K562 (cell line): Measurements from ENCODE around the gene GPR37L1. TPM values are rescaled to one million over a fixed set of nuclear protein-coding genes. Genes with fewer than 3 reads are reported as not detected.

ENCODE experiments used
- ATAC-seq: fragments of 200-7000 bp; cut with Tn5 transposase; 3 replicates; pipeline ENCODE4 v1.9.1; 2020; ENCODE audit warnings: moderate library complexity
- BruUV-seq: library from RNA; stranded (reverse); fragments of 400-500 nt; replicated peaks from 2 replicates; lab custom pipeline; 2021; lab: Mats Ljungman, UMichigan
- CTCF ChIA-PET: fragments of 300-600 bp; formaldehyde crosslinking; extraction: SDS; loops from one replicate; lab custom pipeline; 2021; ENCODE audit warnings: low intra/inter-chr PET ratio; lab: Yijun Ruan, JAX
- POLR2A ChIA-PET: fragments of 300-600, 350-650 bp; sonication (Branson Sonifier 250); formaldehyde crosslinking; extraction: SDS; loops from one replicate; lab custom pipeline; 2021; ENCODE audit warnings: antibody characterized with exemption, inconsistent platforms; lab: Yijun Ruan, JAX
- DNase-seq, 4 experiments: peaks; one replicate each; pipeline versions ENCODE4 v3.0.0 to v3.0.0-alpha.2; 2011 to 2018; ENCODE audit warnings: low spot score in 3 of 4, mixed read lengths in 3 of 4; ENCODE audit errors: extremely low read depth in 1 of 4
- FAIRE-seq: peaks from 2 replicates; lab custom pipeline; 2011; peaks lifted over from hg19 to GRCh38; lab: Jason Lieb, UNC
- H2AFZ ChIP-seq: 2 replicates; pipeline ENCODE4 v1.6.0; 2011; ENCODE audit warnings: low read depth, low read length, control low read depth, inconsistent platforms
- H3K27ac ChIP-seq: fragments of 200-600 bp; 3 replicates; pipeline ENCODE4 v1.8.0; 2011; ENCODE audit warnings: low read depth, mild to moderate bottlenecking, control low read depth, inconsistent platforms, low read length, moderate library complexity, mixed read lengths; ENCODE audit errors: extremely low read depth
- H3K27me3 ChIP-seq, 2 experiments: fragments of 300-600 bp in 1 of 2; 2 replicates in 1 of 2; 3 replicates in 1 of 2; pipeline versions ENCODE4 v1.6.0 to v1.8.0; 2011; ENCODE audit warnings: inconsistent platforms in 2 of 2, low read length in 2 of 2, mild to moderate bottlenecking in 1 of 2, mixed read lengths in 1 of 2, moderate library complexity in 1 of 2; ENCODE audit not compliant: control insufficient read depth in 2 of 2, insufficient read depth in 2 of 2
- H3K36me3 ChIP-seq: fragments of 300-600 bp; 3 replicates; pipeline ENCODE4 v1.8.0; 2011; ENCODE audit warnings: mild to moderate bottlenecking, low read length, inconsistent platforms; ENCODE audit not compliant: control insufficient read depth, insufficient read depth
- H3K4me1 ChIP-seq, 2 experiments: fragments of 200-600 bp in 1 of 2; replicated peaks in 1 of 2; 2 replicates in 1 of 2; 3 replicates in 1 of 2; pipeline versions ENCODE4 v1.5.1 to v1.8.0; 2011; ENCODE audit warnings: inconsistent platforms in 2 of 2, low read length in 2 of 2, mild to moderate bottlenecking in 1 of 2, mixed read lengths in 1 of 2, moderate library complexity in 1 of 2; ENCODE audit not compliant: control insufficient read depth in 2 of 2, insufficient read depth in 2 of 2
- H3K4me2 ChIP-seq: 2 replicates; pipeline ENCODE4 v1.6.1; 2011; ENCODE audit warnings: low read length, control low read depth, inconsistent platforms, mixed read lengths; ENCODE audit not compliant: insufficient read depth
- H3K4me3 ChIP-seq: fragments of 200-600 bp; sonication (generic), shearing (Covaris generic); 2 replicates; pipeline ENCODE4 v1.5.1; 2016; ENCODE audit warnings: control low read depth, inconsistent platforms
- H3K79me2 ChIP-seq: fragments of 200-600 bp; 3 replicates; pipeline ENCODE4 v1.8.0; 2011; ENCODE audit warnings: low read length, inconsistent platforms; ENCODE audit not compliant: control insufficient read depth, insufficient read depth
- H3K9ac ChIP-seq, 2 experiments: 2 replicates each; pipeline versions ENCODE4 v1.6.0 to v1.6.1; 2011; ENCODE audit warnings: low read depth in 2 of 2, low read length in 2 of 2, control low read depth in 1 of 2, inconsistent platforms in 1 of 2, mild to moderate bottlenecking in 1 of 2, mixed read lengths in 1 of 2; ENCODE audit not compliant: insufficient read depth in 1 of 2
- H3K9me1 ChIP-seq: one replicate; pipeline ENCODE4 v1.6.0; 2011; ENCODE audit warnings: inconsistent platforms, mild to moderate bottlenecking, low read length, moderate library complexity; ENCODE audit not compliant: control insufficient read depth, insufficient read depth
- H3K9me3 ChIP-seq: replicated peaks from 2 replicates; pipeline ENCODE4 v1.5.1; 2011; ENCODE audit warnings: low read depth, low read length, inconsistent platforms; ENCODE audit not compliant: control insufficient read depth, insufficient read depth
- H4K20me1 ChIP-seq: replicated peaks from 2 replicates; pipeline ENCODE4 v1.6.1; 2011; ENCODE audit warnings: low read length, inconsistent platforms, mixed read lengths; ENCODE audit not compliant: control insufficient read depth, insufficient read depth
- CBX8 ChIP-seq: fragments of 200-600 bp; sonication (generic); IDR thresholded peaks from 2 replicates; pipeline ENCODE4 v1.6.1; 2012; ENCODE audit warnings: borderline replicate concordance, mixed run types, low read depth, mild to moderate bottlenecking, moderate library complexity, mixed read lengths, low read length, control low read depth, inconsistent platforms; ENCODE audit not compliant: poor library complexity, severe bottlenecking; ENCODE audit errors: extremely low read depth
- CTCF ChIP-seq, 3 experiments: IDR thresholded peaks in 2 of 3; conservative IDR thresholded peaks in 1 of 3; 2 replicates each; pipeline ENCODE4 v1.5.1; 2011 to 2012; ENCODE audit warnings: low read length in 3 of 3, mild to moderate bottlenecking in 3 of 3, control low read depth in 2 of 3, improper control_type of control experiment in 1 of 3, inconsistent platforms in 1 of 3, low read depth in 1 of 3, mixed read lengths in 1 of 3, moderate library complexity in 1 of 3; ENCODE audit not compliant: insufficient read depth in 2 of 3
- FOXO4 ChIP-seq: fragments of 450-650 bp; formaldehyde crosslinking; IDR thresholded peaks from 2 replicates; pipeline ENCODE4 v1.4.0; 2020; ENCODE audit warnings: mild to moderate bottlenecking, moderate library complexity
- GABPA ChIP-seq: fragments of 200-800 bp; sonication (Bioruptor generic); conservative IDR thresholded peaks from 2 replicates; pipeline ENCODE4 v1.6.1; 2016; ENCODE audit warnings: low read depth, missing genetic modification characterization, missing compliant biosample characterization
- KDM5B ChIP-seq: fragments of 200-600 bp; sonication (generic); IDR thresholded peaks from 2 replicates; pipeline ENCODE4 v1.6.1; 2012; ENCODE audit warnings: low read depth, mild to moderate bottlenecking, moderate library complexity, low read length, control low read depth, inconsistent platforms; ENCODE audit not compliant: insufficient replicate concordance
- NCOA2 ChIP-seq, 2 experiments: fragments of 450-650 bp; IDR thresholded peaks; 2 replicates each; pipeline ENCODE4 v1.6.1; 2018; ENCODE audit warnings: mild to moderate bottlenecking in 2 of 2, moderate library complexity in 1 of 2; ENCODE audit not compliant: partially characterized antibody in 2 of 2
- PCBP1 ChIP-seq: fragments of 200-400 bp; formaldehyde crosslinking; IDR thresholded peaks from 2 replicates; pipeline ENCODE4 v1.6.1; 2018; ENCODE audit warnings: mild to moderate bottlenecking, low read depth, low read length; ENCODE audit not compliant: poor library complexity, severe bottlenecking
- SAFB ChIP-seq: fragments of 200-400 bp; formaldehyde crosslinking; IDR thresholded peaks from 2 replicates; pipeline ENCODE4 v1.6.1; 2017; ENCODE audit warnings: low read depth, low read length, borderline replicate concordance
- SRSF1 ChIP-seq: fragments of 200-400 bp; formaldehyde crosslinking; IDR thresholded peaks from 2 replicates; pipeline ENCODE4 v1.6.1; 2017; ENCODE audit warnings: mild to moderate bottlenecking, low read depth, low read length, moderate library complexity
- STAT6 ChIP-seq: sonication (generic); formaldehyde crosslinking; IDR thresholded peaks from 2 replicates; pipeline ENCODE4 v1.8.1; 2023; ENCODE audit warnings: mild to moderate bottlenecking, missing genetic modification reagents
- ZNF644 ChIP-seq: fragments of 200-800 bp; sonication (Bioruptor generic); IDR thresholded peaks from 2 replicates; pipeline ENCODE4 v1.6.1; 2016; ENCODE audit warnings: low read depth, missing genetic modification characterization, missing compliant biosample characterization
- ZNF707 ChIP-seq: fragments of 250-450 bp; sonication (Bioruptor Pico); conservative IDR thresholded peaks from 2 replicates; pipeline ENCODE4 v1.8.0; 2022; ENCODE audit warnings: inconsistent platforms, mild to moderate bottlenecking, moderate library complexity
- ZNF79 ChIP-seq: fragments of 250-450 bp; sonication (Bioruptor Pico); IDR thresholded peaks from 2 replicates; pipeline ENCODE4 v1.4.0; 2020; ENCODE audit warnings: low read depth, mild to moderate bottlenecking, moderate library complexity
- WGBS: fragments of 100-300 bp; shearing (Covaris generic); methylation state at CpG from one replicate; pipeline ENCODE4 v1.1.6; 2016; ENCODE audit warnings: low coverage, mixed read lengths; ENCODE audit not compliant: insufficient coverage; ENCODE audit errors: missing lambda C conversion rate; 5-methylcytosine and 5-hydroxymethylcytosine counted together
- in situ Hi-C: fragments of 300-500 bp; cut with MboI; formaldehyde crosslinking; loops from 4 replicates; pipeline ENCODE4 v1.15.0; 2018; ENCODE audit warnings: inconsistent platforms, mixed read lengths
- intact Hi-C: fragments of 100-400 bp; cut with micrococcal nuclease; formaldehyde crosslinking; loops from 2 replicates; pipeline ENCODE4 v1.14.2; 2022
- polyA plus RNA-seq, 8 experiments: library from polyadenylated mRNA; depleted of rRNA in 4 of 8; stranded (reverse) in 5 of 8; unstranded in 3 of 8; fragments of >200 nt; fragmentation: Nextera tagmentation in 2 of 8; fragmentation: Illumina TruSeq in 1 of 8; extraction: Ambion mirVana in 2 of 8; extraction: Trizol in 1 of 8; gene quantifications; 2 replicates each; pipeline versions ENCODE4 v1.2.1 to v1.2.3, GENCODE V29; 2011 to 2014; ENCODE audit warnings: inconsistent platforms in 1 of 8, missing spikeins in 1 of 8
- total RNA-seq, 7 experiments: library from RNA; depleted of rRNA in 6 of 7; stranded (reverse); fragments of >200 nt in 6 of 7; fragmentation: Illumina TruSeq in 2 of 7; extraction: Trizol in 2 of 7; gene quantifications; 2 replicates each; pipeline versions ENCODE4 v1.2.1 to v1.2.3, GENCODE V29; 2011 to 2021; ENCODE audit warnings: low replicate concordance in 1 of 7

GPR37L1 gene
- total and polyA plus RNA-seq, 9 of the 15 experiments (the other 6 are each of a cell fraction or from before 2014, with no cell fraction given): not detected

GRCh38 chr1:202154766-202155477 is 32.2 kb downstream of the GPR37L1 start:
- Histone ChIP-seq H3K9me3 (no peaks in the 10 kb centered on the region), H3K9ac (peak overlapping the region; percentile 12 to 57; a peak in 1 of 4 replicates), H3K9me1 (no peaks in the 10 kb centered on the region), H3K4me3 (no peak overlapping the region), H3K27ac (peak overlapping the region; percentile 27; the same call in 2 of the 3 replicates), H3K79me2 (peaks cover 57% of the 10 kb centered on the region), H4K20me1 (no peaks in the 10 kb centered on the region), H2AFZ (peak overlapping the region; percentile 4; the same call in 1 of the 2 replicates), H3K36me3 (peaks cover 90% of the 10 kb centered on the region), H3K4me2 (no peak overlapping the region; the same call in 1 of the 2 replicates), H3K27me3 (no peaks in the 10 kb centered on the region), H3K4me1 (peaks cover 39 to 61% of the 10 kb centered on the region in 2 experiments)
- peak; percentile 89 for FAIRE-seq
- in situ Hi-C loops: no loop called here
- ChIA-PET CTCF (interaction anchor here (0.7 to 1.0 kb wide), 3 partner anchors 161 to 326 kb away, joined by 3 to 4 read pairs (median 3); no protein-coding TSS in a partner anchor), POLR2A (interaction anchor here (0.6 to 4.5 kb wide), 8 partner anchors 8 to 326 kb away, joined by 3 to 49 read pairs (median 4); partner anchors contain the start of gene ARL8A)
- no TSS peak for BruUV-seq
- 45% methylated on average over 11 of the region's 11 CpGs for WGBS
- ATAC-seq: peak; percentile 77
- intact Hi-C loops: loop anchor here (1.0 to 10.0 kb wide), 3 partner anchors 29 to 650 kb away; partner anchors contain the start of gene KDM5B
- peak; percentile 60 to 84 (median 66) for DNase-seq
- TF ChIP-seq KDM5B: no peak
- TF ChIP-seq SRSF1: no peak
- TF ChIP-seq GABPA: no peak
- no peak for TF ChIP-seq ZNF707 (CRISPR knock-in tag)
- no peak for TF ChIP-seq NCOA2 (IDR thresholded peaks at IDR 0.05; ENCODE audit: partially characterized antibody in 2 of 2)
- no peak for TF ChIP-seq ZNF79
- TF ChIP-seq PCBP1: no peak
- no peak for TF ChIP-seq CBX8
- TF ChIP-seq CTCF (IDR thresholded peaks at IDR 0.05 in 2 of 3, conservative IDR thresholded peaks at IDR 0.05 in 1 of 3; ENCODE audit: insufficient read depth in 2 of 3, low read depth in 1 of 3, low read length in 3 of 3): peak; percentile 85 to 88 (median 87)
- no peak for TF ChIP-seq FOXO4
- no peak for TF ChIP-seq STAT6
- no peak for TF ChIP-seq ZNF644 (tag)
- no peak for TF ChIP-seq SAFB
